NCI-H1694 treated with DMSO at 0.1 percent for 48 hours (cell line): ENCODE data around the gene DPY19L2.
"Not testable (repeated sequence)": the region's sequence is repeated elsewhere in the genome, so short reads cannot be mapped to it uniquely, and the experiment has no call there.

ENCODE experiments used
- DNase-seq: peaks from one replicate; lab custom pipeline; 2025; lab: John Stamatoyannopoulos, UW

Gene DPY19L2

GRCh38 chr12:63668028-63668799 is at the start of gene DPY19L2:
Gene DPY19L2 (minus strand): TSS chr12:63668493. CDS start chr12:63668393, 100 bp downstream.
- DNase-seq = peak; percentile 3

GRCh38 chr12:63716891-63717290 is 48.6 kb upstream of the DPY19L2 start:
- not testable (repeated sequence) for DNase-seq

- DNase-seq = not testable (repeated sequence)
Measured at GRCh38 chr12:63715107-63715625, 46.9 kb upstream of the DPY19L2 start.

- not testable (repeated sequence) for DNase-seq
Measured at GRCh38 chr12:63714409-63714808, 46.1 kb upstream of the DPY19L2 start.

GRCh38 chr12:63713681-63714075 is 45.4 kb upstream of the DPY19L2 start:
- not testable (repeated sequence) for DNase-seq

GRCh38 chr12:63712979-63713680 is 44.8 kb upstream of the DPY19L2 start:
- DNase-seq = not testable (repeated sequence)

- DNase-seq = not testable (repeated sequence)
Measured at GRCh38 chr12:63712376-63712974, 44.2 kb upstream of the DPY19L2 start.

- DNase-seq = not testable (repeated sequence)
Measured at GRCh38 chr12:63711339-63711738, 43.0 kb upstream of the DPY19L2 start.

GRCh38 chr12:63706336-63706735 is 38.0 kb upstream of the DPY19L2 start:
- no peak for DNase-seq

GRCh38 chr12:63699678-63700382 is 31.5 kb upstream of the DPY19L2 start:
- not testable (repeated sequence) for DNase-seq

GRCh38 chr12:63699011-63699410 is 30.7 kb upstream of the DPY19L2 start:
- not testable (repeated sequence) for DNase-seq

GRCh38 chr12:63690837-63691236 is 22.5 kb upstream of the DPY19L2 start:
- not testable (repeated sequence) for DNase-seq

- not testable (repeated sequence) for DNase-seq
Measured at GRCh38 chr12:63689141-63689540, 20.8 kb upstream of the DPY19L2 start.

- DNase-seq = not testable (repeated sequence)
Measured at GRCh38 chr12:63686623-63687022, 18.3 kb upstream of the DPY19L2 start.

- DNase-seq = not testable (repeated sequence)
Measured at GRCh38 chr12:63685789-63686188, 17.5 kb upstream of the DPY19L2 start.

- DNase-seq = not testable (repeated sequence)
Measured at GRCh38 chr12:63682617-63683016, 14.3 kb upstream of the DPY19L2 start.

- DNase-seq = not testable (repeated sequence)
Measured at GRCh38 chr12:63680758-63681157, 12.5 kb upstream of the DPY19L2 start.

GRCh38 chr12:63672550-63672949 is 4.3 kb upstream of the DPY19L2 start:
- not testable (repeated sequence) for DNase-seq

- DNase-seq = not testable (repeated sequence)
Measured at GRCh38 chr12:63669936-63670335, 1.6 kb upstream of the DPY19L2 start.

- not testable (repeated sequence) for DNase-seq
Measured at GRCh38 chr12:63669427-63669826, 1.1 kb upstream of the DPY19L2 start.

GRCh38 chr12:63668800-63669365 is 590 bp upstream of the DPY19L2 start:
- DNase-seq = not testable (repeated sequence)
